Lower lobe of right lung (tissue), 2 donors: ENCODE results near the gene FAP. TPM values are rescaled to one million over a fixed set of nuclear protein-coding genes. Genes with fewer than 3 reads are reported as not detected.

Experiments
- ATAC-seq, 2 donors: fragments of 200-7000 bp; cut with Tn5 transposase; one replicate each; pipeline ENCODE4 v1.9.1; 2020 to 2022; ENCODE audit warnings: mild to moderate bottlenecking in 2 of 2, moderate library complexity in 2 of 2
- DNase-seq: peaks from one replicate; pipeline ENCODE4 v3.0.0-alpha.2; 2020
- H3K27ac ChIP-seq: fragments of 200-600 bp; one replicate; pipeline ENCODE4 v1.8.0; 2022
- H3K27me3 ChIP-seq: fragments of 200-600 bp; one replicate; pipeline ENCODE4 v1.8.0; 2022; ENCODE audit warnings: low read depth
- H3K36me3 ChIP-seq: fragments of 200-600 bp; one replicate; pipeline ENCODE4 v1.8.0; 2022; ENCODE audit warnings: mild to moderate bottlenecking
- H3K4me1 ChIP-seq: fragments of 200-600 bp; one replicate; pipeline ENCODE4 v1.8.0; 2022
- H3K4me3 ChIP-seq: fragments of 200-600 bp; one replicate; pipeline ENCODE4 v1.8.0; 2022; ENCODE audit warnings: mild to moderate bottlenecking
- H3K9me3 ChIP-seq: fragments of 200-600 bp; one replicate; pipeline ENCODE4 v1.8.0; 2022
- intact Hi-C: fragments of 100-400 bp; cut with DNase I; formaldehyde crosslinking; loops from one replicate; pipeline ENCODE4 v1.11.0; 2022
- total RNA-seq: library from RNA; stranded (reverse); fragmentation: NEBNext Ultra II Directional; extraction: Animal tissue kit (Norgen Biotek cat#: 25700); gene quantifications from one replicate; pipeline ENCODE4 v1.2.1, GENCODE V29; 2021
- TF ChIP-seq, protein P1 (sequence below): fragments of 200-600 bp; IDR thresholded peaks from one replicate; pipeline ENCODE4 v1.8.0; 2022; ENCODE audit warnings: antibody characterized with exemption, mild to moderate bottlenecking
- donor health status: DM: no; HTN: yes; CAD: no; lungs with severe emphysema.

Gene FAP
- total RNA-seq, 1 donor from 2014 or later: 3.4 TPM

DNA sequence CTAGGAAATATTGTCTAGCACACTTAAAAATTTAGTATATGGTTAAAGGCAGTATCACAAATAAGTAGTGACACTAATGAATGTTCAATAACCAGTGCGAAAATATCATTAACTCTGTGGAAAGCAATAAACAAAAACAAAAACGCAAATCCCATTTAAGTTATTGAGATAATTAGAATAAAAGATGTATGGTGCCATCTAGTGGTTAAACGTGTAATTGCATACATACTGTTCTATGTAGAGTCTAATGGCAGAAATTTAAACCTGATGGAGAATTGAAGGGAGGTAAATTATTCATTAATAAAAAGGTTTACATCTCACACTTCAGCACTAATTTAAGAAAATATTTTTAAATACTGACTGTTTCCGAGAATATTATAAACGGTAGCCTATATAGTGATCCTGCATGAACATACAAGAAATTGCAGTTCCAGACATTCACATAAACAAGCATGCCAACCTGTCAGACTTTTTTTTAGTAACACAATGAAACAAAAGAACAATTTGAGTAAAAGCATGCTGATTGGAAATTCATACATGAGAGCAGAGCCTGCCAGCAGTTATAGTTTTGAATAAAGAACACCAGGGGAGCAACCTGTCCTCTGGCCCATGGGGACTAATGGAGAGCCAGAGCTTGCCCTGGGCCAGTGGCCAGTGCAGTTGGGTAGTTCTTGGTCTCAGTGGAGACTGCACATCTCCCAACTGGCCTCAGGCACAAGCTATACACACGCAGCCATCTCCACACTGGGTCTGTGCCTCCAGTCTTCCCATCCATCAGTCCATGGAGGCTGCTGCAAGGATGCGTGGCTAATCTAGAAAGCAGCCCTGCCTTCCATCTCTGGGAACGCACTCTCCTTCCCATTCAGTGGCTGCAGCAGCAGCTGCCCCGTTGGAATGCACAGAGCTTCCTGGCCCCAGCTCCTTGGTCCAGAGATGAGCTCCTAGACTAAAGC lies 119.2 kb downstream of the FAP start:
- no peak overlapping the region for H3K27ac ChIP-seq
- ATAC-seq (peak; percentile 59 to 72), DNase-seq (no peak)
- H3K27me3 ChIP-seq: no peaks in the 10 kb centered on the region
- intact Hi-C loops: loop anchor here (5.0 kb wide), 1 partner anchor 117 kb away; no protein-coding TSS in a partner anchor
- no peaks in the 10 kb centered on the region for H3K36me3 ChIP-seq
- peaks cover 12% of the 10 kb centered on the region for H3K4me1 ChIP-seq
- no peaks in the 10 kb centered on the region for H3K9me3 ChIP-seq
- TF ChIP-seq, protein P1, sequence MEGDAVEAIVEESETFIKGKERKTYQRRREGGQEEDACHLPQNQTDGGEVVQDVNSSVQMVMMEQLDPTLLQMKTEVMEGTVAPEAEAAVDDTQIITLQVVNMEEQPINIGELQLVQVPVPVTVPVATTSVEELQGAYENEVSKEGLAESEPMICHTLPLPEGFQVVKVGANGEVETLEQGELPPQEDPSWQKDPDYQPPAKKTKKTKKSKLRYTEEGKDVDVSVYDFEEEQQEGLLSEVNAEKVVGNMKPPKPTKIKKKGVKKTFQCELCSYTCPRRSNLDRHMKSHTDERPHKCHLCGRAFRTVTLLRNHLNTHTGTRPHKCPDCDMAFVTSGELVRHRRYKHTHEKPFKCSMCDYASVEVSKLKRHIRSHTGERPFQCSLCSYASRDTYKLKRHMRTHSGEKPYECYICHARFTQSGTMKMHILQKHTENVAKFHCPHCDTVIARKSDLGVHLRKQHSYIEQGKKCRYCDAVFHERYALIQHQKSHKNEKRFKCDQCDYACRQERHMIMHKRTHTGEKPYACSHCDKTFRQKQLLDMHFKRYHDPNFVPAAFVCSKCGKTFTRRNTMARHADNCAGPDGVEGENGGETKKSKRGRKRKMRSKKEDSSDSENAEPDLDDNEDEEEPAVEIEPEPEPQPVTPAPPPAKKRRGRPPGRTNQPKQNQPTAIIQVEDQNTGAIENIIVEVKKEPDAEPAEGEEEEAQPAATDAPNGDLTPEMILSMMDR: peak; percentile 86
- no peak overlapping the region for H3K4me3 ChIP-seq

Other genes starting within 250 kb of the FAP start
- 24.5 TPM for gene DPP4, start 169.2 kb downstream of the FAP start, total RNA-seq
- gene GCG, start 91.2 kb downstream of the FAP start, total RNA-seq: not detected
- 44.1 TPM for gene IFIH1, start 75.2 kb upstream of the FAP start, total RNA-seq
- gene GCA, start 100.7 kb upstream of the FAP start, total RNA-seq: 94.0 TPM